ENCODE results near the gene SESN1.
"Not testable (repeated sequence)": the region's sequence is repeated elsewhere in the genome, so short reads cannot be mapped to it uniquely, and the experiment has no call there.

DNA sequence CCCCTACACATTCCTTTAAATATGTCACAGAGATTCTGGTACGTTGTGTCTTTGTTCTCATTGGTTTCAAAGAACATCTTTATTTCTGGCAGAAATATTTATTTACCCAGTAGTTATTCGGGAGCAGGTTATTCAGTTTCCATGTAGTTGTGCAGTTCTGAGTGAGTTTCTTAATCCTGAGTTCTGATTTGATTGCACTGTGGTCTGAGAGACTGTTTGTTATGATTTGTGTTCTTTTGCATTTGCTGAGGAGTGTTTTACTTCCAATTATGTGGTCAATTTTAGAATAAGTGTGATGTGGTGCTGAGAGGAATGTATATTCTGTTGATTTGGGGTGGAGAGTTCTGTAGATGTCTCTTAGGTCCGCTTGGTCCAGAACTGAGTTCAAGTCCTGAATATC, 18.0 kb upstream of the SESN1 start:
- TF ChIP-seq, protein P1, sequence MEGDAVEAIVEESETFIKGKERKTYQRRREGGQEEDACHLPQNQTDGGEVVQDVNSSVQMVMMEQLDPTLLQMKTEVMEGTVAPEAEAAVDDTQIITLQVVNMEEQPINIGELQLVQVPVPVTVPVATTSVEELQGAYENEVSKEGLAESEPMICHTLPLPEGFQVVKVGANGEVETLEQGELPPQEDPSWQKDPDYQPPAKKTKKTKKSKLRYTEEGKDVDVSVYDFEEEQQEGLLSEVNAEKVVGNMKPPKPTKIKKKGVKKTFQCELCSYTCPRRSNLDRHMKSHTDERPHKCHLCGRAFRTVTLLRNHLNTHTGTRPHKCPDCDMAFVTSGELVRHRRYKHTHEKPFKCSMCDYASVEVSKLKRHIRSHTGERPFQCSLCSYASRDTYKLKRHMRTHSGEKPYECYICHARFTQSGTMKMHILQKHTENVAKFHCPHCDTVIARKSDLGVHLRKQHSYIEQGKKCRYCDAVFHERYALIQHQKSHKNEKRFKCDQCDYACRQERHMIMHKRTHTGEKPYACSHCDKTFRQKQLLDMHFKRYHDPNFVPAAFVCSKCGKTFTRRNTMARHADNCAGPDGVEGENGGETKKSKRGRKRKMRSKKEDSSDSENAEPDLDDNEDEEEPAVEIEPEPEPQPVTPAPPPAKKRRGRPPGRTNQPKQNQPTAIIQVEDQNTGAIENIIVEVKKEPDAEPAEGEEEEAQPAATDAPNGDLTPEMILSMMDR (IDR thresholded peaks at IDR 0.05) = not testable (repeated sequence)
- not testable (repeated sequence) for TF ChIP-seq POLR2A (IDR thresholded peaks at IDR 0.05)

Data from Peyer's patch (tissue), 4 donors.